Neural crest cell (in vitro differentiated cells): ENCODE measurements around the gene SPACA7. TPM values are rescaled to one million over a fixed set of nuclear protein-coding genes. Genes with fewer than 3 reads are reported as not detected.
A peak's percentile ranks its signal among the peaks of the same experiment; 100 is the strongest.

Experiments
- DNase-seq: peaks from one replicate; pipeline ENCODE4 v3.0.0; 2021; ENCODE audit warnings: low read depth, mixed read lengths, low spot score
- H3K27ac Mint-ChIP-seq: one replicate; pipeline ENCODE4 v1.8.0; 2021; ENCODE audit warnings: mild to moderate bottlenecking, mixed read lengths; ENCODE audit not compliant: unreplicated experiment
- H3K27me3 Mint-ChIP-seq: 2 replicates; pipeline ENCODE4 v1.8.0; 2021; ENCODE audit warnings: low read depth, mild to moderate bottlenecking, mixed read lengths
- H3K36me3 Mint-ChIP-seq: 2 replicates; pipeline ENCODE4 v1.8.0; 2021; ENCODE audit warnings: low read depth, mild to moderate bottlenecking, mixed read lengths
- H3K4me1 Mint-ChIP-seq: 2 replicates; pipeline ENCODE4 v1.8.0; 2021; ENCODE audit warnings: mixed read lengths
- H3K4me3 Mint-ChIP-seq: one replicate; pipeline ENCODE4 v1.8.0; 2021; ENCODE audit warnings: mild to moderate bottlenecking, mixed read lengths
- H3K9me3 Mint-ChIP-seq: 2 replicates; pipeline ENCODE4 v1.8.0; 2021; ENCODE audit warnings: mixed read lengths
- long read RNA-seq: library from polyadenylated mRNA; unstranded; transcript quantifications from one replicate; pipeline ENCODE4 v2.0.0, GENCODE V29; 2020
- total RNA-seq: library from RNA; stranded (reverse); gene quantifications from 2 replicates; pipeline ENCODE4 v1.2.1, GENCODE V29; 2021
- TF ChIP-seq, protein P1 (sequence below): fragments of 200-600 bp; sonication (generic); conservative IDR thresholded peaks from 2 replicates; pipeline ENCODE4 v1.5.0; 2021; ENCODE audit warnings: antibody characterized with exemption, mild to moderate bottlenecking

SPACA7 gene, protein sequence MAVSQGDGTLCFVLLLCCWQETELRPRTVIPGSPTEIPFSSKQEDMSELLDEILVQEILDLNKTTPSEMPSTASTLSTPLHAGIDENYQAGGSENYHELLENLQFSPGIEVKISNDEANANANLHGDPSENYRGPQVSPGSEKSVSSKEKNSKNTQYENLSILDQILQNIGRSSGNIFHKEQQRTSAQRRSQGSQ
- not detected in 2 replicates for total RNA-seq
- long read RNA-seq = 0 reads

DNA sequence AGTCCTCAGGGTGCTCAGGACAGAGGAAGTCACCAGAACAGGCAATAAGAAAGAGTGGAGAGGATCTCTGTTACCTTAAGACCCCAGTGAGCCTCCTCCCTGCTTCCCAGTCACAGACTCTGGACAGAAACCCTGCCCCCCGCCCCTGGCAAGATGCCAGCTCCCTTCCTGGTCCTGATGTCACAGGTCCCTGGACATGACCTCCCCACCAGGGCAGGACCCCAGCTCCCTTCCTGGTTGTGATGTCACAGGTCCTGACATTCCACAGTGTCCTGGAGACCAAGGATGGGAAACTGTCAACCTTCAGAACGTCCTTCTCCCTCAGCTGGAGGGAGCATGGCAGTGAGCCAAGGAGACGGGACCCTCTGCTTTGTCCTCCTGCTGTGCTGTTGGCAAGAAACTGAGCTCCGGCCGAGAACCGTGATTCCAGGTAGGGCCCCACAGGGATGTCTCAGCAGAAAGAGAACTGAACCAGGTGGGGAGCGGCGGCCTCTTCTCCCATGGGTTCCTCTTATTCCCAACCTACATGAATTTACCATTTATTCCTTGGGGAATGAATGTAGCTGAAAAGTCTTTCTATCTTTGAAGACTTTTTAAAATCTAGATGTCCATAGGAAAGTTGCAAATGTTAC, at the start of gene SPACA7:
SPACA7 (plus strand) TSS at position 306 of the 632 bp plus-strand sequence; CDS start at position 337, 31 bp downstream.
- Mint-ChIP-seq H3K9me3 (peaks cover 3% of the 10 kb centered on the region), H3K27me3 (peaks cover 7% of the 10 kb centered on the region), H3K4me3 (no peak within 1 kb of the TSS), H3K27ac (no peak within 1 kb of the TSS), H3K36me3 (peaks cover 3% of the 10 kb centered on the region), H3K4me1 (no peaks in the 10 kb centered on the region)
- TF ChIP-seq, protein P1, sequence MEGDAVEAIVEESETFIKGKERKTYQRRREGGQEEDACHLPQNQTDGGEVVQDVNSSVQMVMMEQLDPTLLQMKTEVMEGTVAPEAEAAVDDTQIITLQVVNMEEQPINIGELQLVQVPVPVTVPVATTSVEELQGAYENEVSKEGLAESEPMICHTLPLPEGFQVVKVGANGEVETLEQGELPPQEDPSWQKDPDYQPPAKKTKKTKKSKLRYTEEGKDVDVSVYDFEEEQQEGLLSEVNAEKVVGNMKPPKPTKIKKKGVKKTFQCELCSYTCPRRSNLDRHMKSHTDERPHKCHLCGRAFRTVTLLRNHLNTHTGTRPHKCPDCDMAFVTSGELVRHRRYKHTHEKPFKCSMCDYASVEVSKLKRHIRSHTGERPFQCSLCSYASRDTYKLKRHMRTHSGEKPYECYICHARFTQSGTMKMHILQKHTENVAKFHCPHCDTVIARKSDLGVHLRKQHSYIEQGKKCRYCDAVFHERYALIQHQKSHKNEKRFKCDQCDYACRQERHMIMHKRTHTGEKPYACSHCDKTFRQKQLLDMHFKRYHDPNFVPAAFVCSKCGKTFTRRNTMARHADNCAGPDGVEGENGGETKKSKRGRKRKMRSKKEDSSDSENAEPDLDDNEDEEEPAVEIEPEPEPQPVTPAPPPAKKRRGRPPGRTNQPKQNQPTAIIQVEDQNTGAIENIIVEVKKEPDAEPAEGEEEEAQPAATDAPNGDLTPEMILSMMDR = no peak
- no peak for DNase-seq

DNA sequence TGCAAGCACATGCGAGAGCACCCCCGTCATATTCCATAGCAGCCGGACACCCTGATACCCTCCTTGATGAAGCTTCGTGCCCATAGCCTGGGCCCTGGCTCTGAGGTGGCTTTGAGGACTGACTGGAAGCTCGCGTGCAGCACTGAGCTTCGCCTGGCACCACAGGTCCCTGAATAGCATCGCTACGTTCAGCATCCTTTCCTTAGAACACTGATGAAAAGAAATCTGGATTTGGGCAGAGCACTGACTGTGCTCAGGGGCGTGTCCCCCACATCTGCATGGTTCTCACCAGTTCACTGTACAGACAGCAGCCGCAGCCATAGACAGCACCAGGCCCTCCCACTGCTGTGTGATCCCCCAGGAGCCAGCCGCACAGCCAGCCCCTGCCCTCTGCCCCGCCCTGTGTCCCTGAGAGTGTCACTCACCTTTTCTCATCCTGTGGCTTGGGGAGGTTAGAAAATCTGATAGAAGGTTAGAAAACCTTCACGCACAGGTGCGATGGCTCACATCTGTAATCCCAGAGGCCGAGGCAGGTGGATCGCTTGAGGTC, 49.3 kb upstream of the SPACA7 start:
- Mint-ChIP-seq H3K4me3 (no peak overlapping the region), H3K27me3 (peaks cover 6% of the 10 kb centered on the region), H3K9me3 (no peaks in the 10 kb centered on the region), H3K4me1 (peaks cover 5% of the 10 kb centered on the region), H3K36me3 (no peaks in the 10 kb centered on the region), H3K27ac (no peak overlapping the region)
- TF ChIP-seq, protein P1 = no peak
- DNase-seq = no peak

DNA sequence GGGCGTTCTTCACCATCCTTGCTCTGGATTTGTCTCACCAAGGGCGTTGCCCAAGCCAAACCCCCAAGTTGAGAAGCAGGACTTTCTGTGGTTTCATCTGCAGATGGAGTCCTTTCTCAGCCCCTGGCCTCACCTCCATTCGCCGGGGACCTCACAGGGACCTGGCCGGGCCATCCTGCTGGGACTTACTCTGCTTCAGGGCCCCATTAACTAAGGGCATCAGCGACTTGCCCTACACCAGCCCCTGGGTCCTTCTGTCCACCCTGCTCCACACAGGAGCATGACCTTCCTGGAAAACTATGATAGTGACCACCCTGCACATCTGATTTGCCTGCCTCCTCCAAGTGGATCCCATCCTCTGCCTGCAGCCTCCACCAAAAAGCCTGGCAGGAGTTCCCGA, 47.2 kb upstream of the SPACA7 start:
- peak overlapping the region; percentile 67 for H3K27ac Mint-ChIP-seq
- H3K4me1 Mint-ChIP-seq = peaks cover 11% of the 10 kb centered on the region

DNA sequence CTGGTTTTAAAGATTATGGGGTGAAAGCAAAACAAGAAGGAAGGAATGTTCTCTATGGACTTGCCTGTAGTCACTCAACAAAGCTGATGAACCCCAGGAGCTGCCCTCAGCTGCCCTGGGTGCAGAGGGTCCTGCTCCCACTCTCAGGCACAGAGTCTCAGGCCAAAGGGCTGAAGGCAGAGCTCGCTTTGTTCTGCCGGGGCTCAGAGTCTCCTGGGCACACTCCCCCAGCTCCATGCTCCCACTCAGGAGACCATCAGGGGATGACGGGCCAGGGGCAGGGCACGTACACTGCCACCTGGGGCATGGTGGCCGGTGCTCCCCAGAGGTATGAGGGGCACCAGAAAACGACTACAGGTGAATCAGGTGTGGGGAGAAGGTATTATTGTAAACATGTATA, 46.8 kb upstream of the SPACA7 start:
- no peak for DNase-seq
- no peak overlapping the region for H3K4me3 Mint-ChIP-seq
- no peaks in the 10 kb centered on the region for H3K36me3 Mint-ChIP-seq
- no peaks in the 10 kb centered on the region for H3K9me3 Mint-ChIP-seq
- H3K27me3 Mint-ChIP-seq = peaks cover 2% of the 10 kb centered on the region
- TF ChIP-seq, protein P1 = no peak
- peaks cover 11% of the 10 kb centered on the region for H3K4me1 Mint-ChIP-seq
- no peak overlapping the region for H3K27ac Mint-ChIP-seq

More for the DNA sequence above, 47.2 kb upstream of the SPACA7 start:
- TF ChIP-seq, protein P1 = no peak
- H3K4me3 Mint-ChIP-seq = no peak overlapping the region
- DNase-seq = no peak
- H3K27me3 Mint-ChIP-seq = peaks cover 2% of the 10 kb centered on the region
- H3K36me3 Mint-ChIP-seq = no peaks in the 10 kb centered on the region
- no peaks in the 10 kb centered on the region for H3K9me3 Mint-ChIP-seq

DNA sequence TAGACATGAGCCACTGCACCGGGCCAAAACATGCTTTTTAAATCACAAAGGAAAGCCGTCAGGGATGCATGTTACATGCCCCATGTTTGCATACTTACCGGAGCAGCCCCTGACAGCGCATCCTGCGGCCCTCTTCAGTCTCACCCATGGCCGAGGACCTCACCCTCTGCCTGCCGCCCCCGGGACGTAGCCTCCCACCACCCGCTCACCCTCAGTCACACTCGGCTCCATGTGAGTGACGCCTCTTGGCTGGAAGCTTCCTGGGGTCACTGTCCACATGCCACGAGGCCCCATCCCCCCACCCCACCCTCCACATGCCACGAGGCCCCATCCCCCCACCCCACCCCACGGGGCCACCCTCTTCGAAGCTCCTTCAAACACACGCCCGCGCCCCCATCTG, 46.1 kb upstream of the SPACA7 start:
- no peak for DNase-seq
- TF ChIP-seq, protein P1 = no peak
- Mint-ChIP-seq H3K27ac (no peak overlapping the region), H3K27me3 (peaks cover 2% of the 10 kb centered on the region), H3K4me1 (peaks cover 11% of the 10 kb centered on the region), H3K9me3 (no peaks in the 10 kb centered on the region), H3K4me3 (no peak overlapping the region), H3K36me3 (no peaks in the 10 kb centered on the region)
